ENCODE results near the gene DHTKD1. TPM values are rescaled to one million over a fixed set of nuclear protein-coding genes. Genes with fewer than 3 reads are reported as not detected.

Gene DHTKD1
- total and polyA plus RNA-seq, 2 of the 4 experiments (the other 2 are of a cell fraction), result 13.9 to 20.3 TPM

DNA sequence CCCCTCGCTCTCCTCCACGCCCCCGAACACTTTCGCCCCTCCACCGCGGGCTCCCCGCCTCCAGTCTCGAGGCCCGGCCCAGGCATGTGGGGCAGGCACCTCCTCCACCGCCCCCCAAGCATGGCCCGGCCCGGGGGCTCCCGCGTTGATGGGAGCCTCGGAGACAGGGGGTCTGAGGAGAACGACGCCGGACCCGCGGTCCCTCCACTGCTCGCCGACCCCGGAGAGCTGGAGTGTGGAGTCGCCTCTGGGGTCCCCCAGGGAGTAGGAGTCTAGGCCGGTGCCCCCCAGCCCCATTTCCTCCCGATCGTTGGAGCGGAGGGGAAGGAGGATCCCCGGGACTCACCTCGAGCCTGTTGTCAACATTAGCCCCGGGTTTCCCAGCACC is 26.4 kb upstream of the DHTKD1 start:
- ATAC-seq (ENCODE audit: low read depth) (peak; percentile 43), DNase-seq (peak; percentile 3)
- intact Hi-C loops (cut with micrococcal nuclease), result no loop called here

More for the DNA sequence above, 26.4 kb upstream of the DHTKD1 start:
- no peaks in the 10 kb centered on the region for H3K9me3 ChIP-seq (ENCODE audit: control insufficient read depth, insufficient read depth, low read length)
- peak overlapping the region; percentile 89 for H3K9ac ChIP-seq (ENCODE audit: low read depth, low read length)
- peak overlapping the region; percentile 100 for H2AK9ac ChIP-seq (replicated peaks; ENCODE audit: low read depth, low read length, poor library complexity)
- H3K27ac ChIP-seq (ENCODE audit: insufficient read depth, low read length), result peak overlapping the region; percentile 92
- peak overlapping the region; percentile 71 for H4K5ac ChIP-seq (ENCODE audit: low read depth, low read length)
- no peaks in the 10 kb centered on the region for H3K9me1 ChIP-seq (ENCODE audit: insufficient read depth, low read length)
- peak overlapping the region; percentile 83 for H3K14ac ChIP-seq (replicated peaks; ENCODE audit: low read depth, low read length)
- peak overlapping the region; percentile 81 to 90; a peak in 2 of 4 replicates for H4K8ac ChIP-seq (ENCODE audit: low read depth in 2 of 2, low read length in 2 of 2)
- TF ChIP-seq BHLHE40 (IDR thresholded peaks at IDR 0.05; ENCODE audit: low read depth, low read length) (no peak), POLR2A (IDR thresholded peaks at IDR 0.05; ENCODE audit: low read depth, low read length) (no peak; the same call in 1 of the 2 replicates), RCOR1 (IDR thresholded peaks at IDR 0.05; ENCODE audit: insufficient replicate concordance, low read length) (no peak), FOS (IDR thresholded peaks at IDR 0.05; ENCODE audit: low read depth, low read length) (no peak), RAD21 (IDR thresholded peaks at IDR 0.05; ENCODE audit: low read length) (no peak), MAZ (IDR thresholded peaks at IDR 0.05; ENCODE audit: borderline replicate concordance, low read depth, low read length) (no peak), RFX5 (IDR thresholded peaks at IDR 0.05; ENCODE audit: low read depth, low read length) (no peak)
- TF ChIP-seq, protein P1, sequence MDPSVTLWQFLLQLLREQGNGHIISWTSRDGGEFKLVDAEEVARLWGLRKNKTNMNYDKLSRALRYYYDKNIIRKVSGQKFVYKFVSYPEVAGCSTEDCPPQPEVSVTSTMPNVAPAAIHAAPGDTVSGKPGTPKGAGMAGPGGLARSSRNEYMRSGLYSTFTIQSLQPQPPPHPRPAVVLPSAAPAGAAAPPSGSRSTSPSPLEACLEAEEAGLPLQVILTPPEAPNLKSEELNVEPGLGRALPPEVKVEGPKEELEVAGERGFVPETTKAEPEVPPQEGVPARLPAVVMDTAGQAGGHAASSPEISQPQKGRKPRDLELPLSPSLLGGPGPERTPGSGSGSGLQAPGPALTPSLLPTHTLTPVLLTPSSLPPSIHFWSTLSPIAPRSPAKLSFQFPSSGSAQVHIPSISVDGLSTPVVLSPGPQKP (IDR thresholded peaks at IDR 0.05; ENCODE audit: borderline replicate concordance, low read depth, low read length), result no peak
- peak overlapping the region; percentile 93 for H3K23ac ChIP-seq (ENCODE audit: low read depth, low read length)
- H3K4ac ChIP-seq (ENCODE audit: low read depth, low read length), result peak overlapping the region; percentile 88
- peaks cover 4 to 25% of the 10 kb centered on the region in 2 experiments; a peak in 3 of 4 replicates for H3K79me1 ChIP-seq (ENCODE audit: low read depth in 1 of 2, low read length in 2 of 2)
- peak overlapping the region; percentile 79 for H3K56ac ChIP-seq (ENCODE audit: extremely low read depth, insufficient read depth, low read length)
- dilution Hi-C loops (cut with HindIII; ENCODE audit: low sequenced_read_pairs, unreplicated experiment), result no loop called here
- WGBS, 2 experiments (ENCODE audit: extremely low coverage in 2 of 2, insufficient read length in 1 of 2), result no CpG with 5 or more reads among the region's 31 CpGs
- BruUV-seq (replicated peaks), result no TSS peak
- no peak overlapping the region for H2BK20ac ChIP-seq (ENCODE audit: low read depth, low read length)
- H3K4me1 ChIP-seq (ENCODE audit: control insufficient read depth, insufficient read depth, low read length), result no peaks in the 10 kb centered on the region
- H3K18ac ChIP-seq (ENCODE audit: low read depth, low read length), result peak overlapping the region; percentile 50; the same call in 1 of the 2 replicates
- in situ Hi-C loops (cut with MboI; ENCODE audit: low sequenced_read_pairs), result no loop called here
- H2BK120ac ChIP-seq (ENCODE audit: low read depth, low read length), result peak overlapping the region; percentile 33; the same call in 1 of the 2 replicates
- peak overlapping the region; percentile 81 for H2BK5ac ChIP-seq (ENCODE audit: low read depth, low read length, poor library complexity, severe bottlenecking)
- POLR2A ChIA-PET (ENCODE audit: unreplicated experiment), result no interaction called here
- H2AK5ac ChIP-seq (ENCODE audit: low read depth, low read length), result peak overlapping the region; percentile 6
- CTCF ChIA-PET, result no interaction called here
- H3K4me2 ChIP-seq (ENCODE audit: low read depth, low read length), result peak overlapping the region; percentile 74
- H4K20me1 ChIP-seq (ENCODE audit: insufficient read depth, low read length), result no peaks in the 10 kb centered on the region; the same call in 1 of the 2 replicates
- peak overlapping the region; percentile 91 for H3K4me3 ChIP-seq (ENCODE audit: insufficient read depth, low read depth, low read length)
- no peak overlapping the region; the same call in 2 of the 3 replicates for H2BK15ac ChIP-seq (ENCODE audit: low read depth, low read length)
- peak overlapping the region; percentile 97 for H2AFZ ChIP-seq (replicated peaks; ENCODE audit: low read length, poor library complexity)
- peak overlapping the region; percentile 73 for H4K91ac ChIP-seq (ENCODE audit: insufficient read depth, low read depth, low read length)
- no peaks in the 10 kb centered on the region for H3K27me3 ChIP-seq (ENCODE audit: control insufficient read depth, insufficient read depth, low read length)
- H3K36me3 ChIP-seq (ENCODE audit: control insufficient read depth, insufficient read depth, low read length), result no peaks in the 10 kb centered on the region

Measured in IMR-90 (cell line).